HepG2 (cell line): ENCODE data around the gene FGD5. TPM values are rescaled to one million over a fixed set of nuclear protein-coding genes. Genes with fewer than 3 reads are reported as not detected.

ENCODE experiments used
- ATAC-seq: fragments of 200-7000 bp; cut with Tn5 transposase; 3 replicates; pipeline ENCODE4 v1.9.1; 2020; ENCODE audit warnings: mild to moderate bottlenecking, moderate library complexity
- BruUV-seq: library from RNA; stranded (reverse); fragments of 400-500 nt; replicated peaks from 2 replicates; lab custom pipeline; 2021; lab: Mats Ljungman, UMichigan
- CTCF ChIA-PET: fragments of 300-600 bp; formaldehyde crosslinking; extraction: SDS; loops from one replicate; lab custom pipeline; 2021; ENCODE audit warnings: low total read pairs, inconsistent platforms, low intra/inter-chr PET ratio; lab: Yijun Ruan, JAX
- POLR2A ChIA-PET: fragments of 350-600 bp; sonication (Branson Sonifier 250); formaldehyde crosslinking; loops from one replicate; lab custom pipeline; 2020; ENCODE audit warnings: antibody characterized with exemption, inconsistent platforms; lab: Yijun Ruan, JAX
- DNase-seq: peaks from one replicate; pipeline ENCODE4 v3.0.0-alpha.2; 2015; ENCODE audit warnings: low spot score
- FAIRE-seq: peaks from 3 replicates; lab custom pipeline; 2011; peaks lifted over from hg19 to GRCh38; lab: Jason Lieb, UNC
- H2AFZ ChIP-seq: one replicate; pipeline ENCODE4 v1.6.1; 2011; ENCODE audit warnings: low read length, inconsistent platforms
- H3K27ac ChIP-seq: fragments of 300-600 bp; 3 replicates; pipeline ENCODE4 v1.8.0; 2011; ENCODE audit warnings: mixed run types, mild to moderate bottlenecking, mixed read lengths, low read length, inconsistent platforms; ENCODE audit not compliant: insufficient read depth; ENCODE audit errors: extremely low read length
- H3K27me3 ChIP-seq, 2 experiments: fragments of 200-600 bp in 1 of 2; 2 replicates in 1 of 2; 3 replicates in 1 of 2; pipeline versions ENCODE4 v1.6.0 to v1.8.0; 2011; ENCODE audit warnings: low read length in 2 of 2, mild to moderate bottlenecking in 2 of 2, moderate library complexity in 2 of 2, inconsistent platforms in 1 of 2; ENCODE audit not compliant: insufficient read depth in 2 of 2, control insufficient read depth in 1 of 2
- H3K36me3 ChIP-seq, 2 experiments: fragments of 200-600 bp in 1 of 2; replicated peaks in 1 of 2; 2 replicates in 1 of 2; 3 replicates in 1 of 2; pipeline versions ENCODE4 v1.5.1 to v1.8.0; 2011; ENCODE audit warnings: low read length in 2 of 2, inconsistent platforms in 1 of 2; ENCODE audit not compliant: insufficient read depth in 2 of 2, control insufficient read depth in 1 of 2
- H3K4me1 ChIP-seq: 2 replicates; pipeline ENCODE4 v1.5.1; 2012; ENCODE audit warnings: low read length, inconsistent platforms; ENCODE audit not compliant: insufficient read depth
- H3K4me2 ChIP-seq: 2 replicates; pipeline ENCODE4 v1.6.0; 2011; ENCODE audit warnings: low read depth, low read length, inconsistent platforms
- H3K4me3 ChIP-seq, 3 experiments: fragments of 200-600 bp in 1 of 3; sonication (generic), shearing (Covaris generic) in 1 of 3; replicated peaks in 1 of 3; 2 replicates each; pipeline ENCODE4 v1.5.1; 2011 to 2016; ENCODE audit warnings: low read length in 3 of 3, inconsistent platforms in 2 of 3, low read depth in 2 of 3, mild to moderate bottlenecking in 2 of 3, control low read depth in 1 of 3, mixed read lengths in 1 of 3; ENCODE audit not compliant: insufficient read depth in 1 of 3
- H3K79me2 ChIP-seq: one replicate; pipeline ENCODE4 v1.6.1; 2011; ENCODE audit warnings: low read length, inconsistent platforms; ENCODE audit not compliant: insufficient read depth
- H3K9ac ChIP-seq: 2 replicates; pipeline ENCODE4 v1.6.0; 2011; ENCODE audit warnings: mild to moderate bottlenecking, low read depth, low read length, inconsistent platforms; ENCODE audit not compliant: insufficient read depth
- H3K9me3 ChIP-seq: 2 replicates; pipeline ENCODE4 v1.5.1; 2012; ENCODE audit warnings: mild to moderate bottlenecking, low read length
- H4K20me1 ChIP-seq: 2 replicates; pipeline ENCODE4 v1.6.0; 2011; ENCODE audit warnings: inconsistent platforms, mild to moderate bottlenecking, low read length, moderate library complexity; ENCODE audit not compliant: insufficient read depth
- CBFB ChIP-seq: sonication (generic); formaldehyde crosslinking; IDR thresholded peaks from 2 replicates; pipeline ENCODE4 v1.4.0; 2020; ENCODE audit warnings: missing genetic modification reagents
- E2F5 ChIP-seq: sonication (generic); formaldehyde crosslinking; conservative IDR thresholded peaks from 2 replicates; pipeline ENCODE4 v1.4.0; 2020; ENCODE audit warnings: missing genetic modification reagents
- GMEB1 ChIP-seq: sonication (generic); formaldehyde crosslinking; IDR thresholded peaks from 2 replicates; pipeline ENCODE4 v1.5.1; 2020; ENCODE audit warnings: missing genetic modification reagents, mild to moderate bottlenecking, borderline replicate concordance
- HNF4A ChIP-seq: sonication (generic); formaldehyde crosslinking; IDR thresholded peaks from 2 replicates; pipeline ENCODE4 v1.4.0; 2020; ENCODE audit warnings: missing genetic modification reagents
- KLF13 ChIP-seq: sonication (generic); formaldehyde crosslinking; IDR thresholded peaks from 2 replicates; pipeline ENCODE4 v1.4.0; 2020; ENCODE audit warnings: mild to moderate bottlenecking, missing genetic modification reagents
- MLX ChIP-seq: IDR thresholded peaks from 2 replicates; pipeline ENCODE4 v1.6.1; 2016
- RAD51 ChIP-seq: fragments of 450-650 bp; IDR thresholded peaks from 2 replicates; pipeline ENCODE4 v1.6.1; 2016; ENCODE audit warnings: borderline replicate concordance
- TIGD3 ChIP-seq: sonication (generic); formaldehyde crosslinking; IDR thresholded peaks from 2 replicates; pipeline ENCODE4 v1.5.1; 2020; ENCODE audit warnings: mild to moderate bottlenecking, missing genetic modification reagents, borderline replicate concordance
- USF2 ChIP-seq, 2 experiments: sonication (generic) in 1 of 2; formaldehyde crosslinking in 1 of 2; IDR thresholded peaks; 2 replicates each; pipeline versions ENCODE4 v1.5.1 to v1.6.1; 2011 to 2020; ENCODE audit warnings: borderline replicate concordance in 1 of 2, low read depth in 1 of 2, low read length in 1 of 2, mild to moderate bottlenecking in 1 of 2, missing genetic modification reagents in 1 of 2, moderate library complexity in 1 of 2
- ZNF264 ChIP-seq: sonication (generic); formaldehyde crosslinking; IDR thresholded peaks from 2 replicates; pipeline ENCODE4 v1.4.0; 2020; ENCODE audit warnings: missing genetic modification reagents
- ZNF343 ChIP-seq: sonication (generic); formaldehyde crosslinking; IDR thresholded peaks from 2 replicates; pipeline ENCODE4 v1.4.0; 2020; ENCODE audit warnings: mild to moderate bottlenecking, missing genetic modification reagents
- WGBS: methylation state at CpG from one replicate; pipeline ENCODE4 v1.1.6; 2017; ENCODE audit warnings: low lambda C conversion rate; 5-methylcytosine and 5-hydroxymethylcytosine counted together
- in situ Hi-C: cut with HindIII; loops from 2 replicates; pipeline ENCODE4 v1.10.0; 2017; ENCODE audit warnings: low pct_unique_long_range_greater_than_20kb; ENCODE audit not compliant: extremely low pct_ligation_motif_present
- intact Hi-C: fragments of 100-400 bp; cut with micrococcal nuclease; formaldehyde crosslinking; loops from one replicate; pipeline ENCODE4 v1.10.0; 2022; ENCODE audit not compliant: unreplicated experiment
- polyA plus RNA-seq, 8 experiments: library from polyadenylated mRNA; depleted of rRNA in 3 of 8; stranded (reverse) in 7 of 8; unstranded in 1 of 8; fragments of >200 nt; fragmentation: Illumina TruSeq in 4 of 8; extraction: Trizol in 4 of 8; gene quantifications; 2 replicates each; pipeline versions ENCODE4 v1.2.1 to v1.2.3, GENCODE V29; 2011 to 2016; ENCODE audit warnings: low read depth in 4 of 8, missing spikeins in 1 of 8, mixed read lengths in 1 of 8; ENCODE audit not compliant: insufficient read depth in 1 of 8
- total RNA-seq, 5 experiments: library from RNA; depleted of rRNA; stranded (reverse); fragments of >200 nt; fragmentation: Illumina TruSeq; extraction: Trizol; gene quantifications; 2 replicates each; pipeline ENCODE4 v1.2.3, GENCODE V29; 2016; ENCODE audit warnings: low read depth in 1 of 5

The FGD5 gene
- total and polyA plus RNA-seq, 2 of the 13 experiments (the other 11 are each of a cell fraction or from before 2014, with no cell fraction given), result 0.17 TPM; not detected in 1

GRCh38 chr3:14967285-14967684 is 148.5 kb downstream of the FGD5 start:
- BruUV-seq, result no TSS peak
- POLR2A ChIA-PET, result no interaction called here
- TF ChIP-seq GMEB1, result no peak
- no peak for TF ChIP-seq HNF4A (CRISPR knock-in tag)
- TF ChIP-seq RAD51, result no peak
- TF ChIP-seq ZNF264 (CRISPR knock-in tag), result no peak
- TF ChIP-seq MLX (CRISPR knock-in tag), result no peak
- TF ChIP-seq USF2 (IDR thresholded peaks at IDR 0.05; ENCODE audit: low read depth, low read length), result no peak
- no peak for TF ChIP-seq USF2 (CRISPR knock-in tag; IDR thresholded peaks at IDR 0.05; ENCODE audit: borderline replicate concordance)
- TF ChIP-seq TIGD3, result no peak
- TF ChIP-seq CBFB (CRISPR knock-in tag), result no peak
- no peak for TF ChIP-seq KLF13 (CRISPR knock-in tag)
- TF ChIP-seq ZNF343 (CRISPR knock-in tag), result no peak
- TF ChIP-seq E2F5, result no peak
- no peak overlapping the region for H2AFZ ChIP-seq
- in situ Hi-C loops, result no loop called here
- FAIRE-seq, result no peak
- no peaks in the 10 kb centered on the region for H3K9me3 ChIP-seq
- 98% methylated on average over 1 of the region's 1 CpG for WGBS
- no peak overlapping the region for H3K27ac ChIP-seq
- ATAC-seq, result no peak
- no peak overlapping the region for H3K4me2 ChIP-seq
- peaks cover 8% of the 10 kb centered on the region for H3K79me2 ChIP-seq
- H4K20me1 ChIP-seq, result no peaks in the 10 kb centered on the region
- no peak for DNase-seq
- CTCF ChIA-PET, result no interaction called here
- no peaks in the 10 kb centered on the region for H3K27me3 ChIP-seq
- intact Hi-C loops, result no loop called here
- peaks cover under 1 to 9% of the 10 kb centered on the region in 2 experiments; a peak in 3 of 5 replicates for H3K36me3 ChIP-seq
- H3K4me3 ChIP-seq, result no peak overlapping the region
- no peaks in the 10 kb centered on the region for H3K4me1 ChIP-seq
- H3K9ac ChIP-seq, result no peak overlapping the region
